NCI-H2227 (cell line): ENCODE measurements around the gene UMAD1.

Experiments used
- DNase-seq: peaks from one replicate; lab custom pipeline; 2025; ENCODE audit not compliant: unreplicated experiment; lab: John Stamatoyannopoulos, UW

Gene UMAD1

DNA sequence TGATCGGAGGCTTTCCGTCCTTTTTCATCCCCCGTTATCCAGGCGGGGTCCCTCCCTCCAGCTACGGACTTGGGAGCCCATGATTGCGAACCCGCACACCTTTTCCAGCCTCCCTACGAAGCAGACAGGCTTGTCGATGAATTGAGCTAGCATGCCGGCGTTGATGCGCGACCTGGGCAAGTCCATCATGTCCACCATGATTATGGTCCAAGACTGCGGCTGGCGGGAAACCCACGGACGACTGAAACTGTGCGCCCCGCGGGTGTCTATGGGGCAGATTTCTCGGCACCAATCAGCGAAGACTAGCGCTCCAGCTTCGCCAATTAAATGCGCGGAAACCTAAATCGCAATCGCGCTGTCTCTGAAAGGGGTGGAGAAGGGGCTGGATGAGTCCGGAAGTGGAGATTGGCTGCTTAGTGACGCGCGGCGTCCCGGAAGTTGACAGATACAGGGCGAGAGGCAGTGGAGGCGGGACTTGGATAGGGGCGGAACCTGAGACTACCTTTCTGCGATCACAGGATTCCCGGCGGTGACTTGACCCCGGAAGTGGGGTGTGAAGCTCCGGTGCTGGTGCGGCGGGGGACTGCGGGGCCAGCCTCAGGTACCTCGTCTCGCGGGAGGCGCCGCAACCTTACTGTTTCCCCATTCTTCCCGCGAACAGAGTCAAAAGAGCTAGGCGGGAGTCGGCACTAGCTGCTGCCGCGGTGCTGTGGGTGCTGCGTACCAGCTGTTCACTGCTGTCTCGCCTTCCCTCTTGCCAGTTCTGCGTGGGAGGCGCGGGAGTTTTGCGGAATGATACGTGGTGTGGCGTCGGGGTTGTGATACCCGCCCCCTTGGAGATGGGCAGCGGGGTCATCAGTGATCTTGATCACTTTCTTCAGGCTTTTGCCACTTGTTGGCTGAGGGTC is at the start of gene UMAD1:
Gene UMAD1 (plus strand): TSS at position 532 of the 908 bp plus-strand sequence. CDS start 32,620 bp downstream, outside the sequence.
- DNase-seq: peak; percentile 99

DNA sequence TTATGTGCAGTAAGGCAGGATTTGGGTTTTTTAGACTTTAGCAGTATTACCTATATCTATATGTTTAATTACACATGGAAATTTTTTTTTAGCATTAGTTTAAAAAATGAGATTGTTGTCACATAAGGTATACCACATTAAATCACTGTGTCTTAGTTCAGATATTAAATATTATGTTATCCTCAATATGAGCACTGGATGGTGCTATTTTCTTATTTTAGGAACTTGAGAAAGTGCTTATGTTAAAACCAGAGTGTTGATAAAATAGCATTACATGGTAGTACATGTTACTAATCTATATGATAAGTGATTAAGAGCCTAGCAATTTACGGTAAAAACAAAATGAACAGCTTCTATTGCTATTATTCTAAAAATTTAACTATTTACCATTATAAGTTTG is 45.1 kb upstream of the UMAD1 start:
- DNase-seq: peak; percentile 35

DNA sequence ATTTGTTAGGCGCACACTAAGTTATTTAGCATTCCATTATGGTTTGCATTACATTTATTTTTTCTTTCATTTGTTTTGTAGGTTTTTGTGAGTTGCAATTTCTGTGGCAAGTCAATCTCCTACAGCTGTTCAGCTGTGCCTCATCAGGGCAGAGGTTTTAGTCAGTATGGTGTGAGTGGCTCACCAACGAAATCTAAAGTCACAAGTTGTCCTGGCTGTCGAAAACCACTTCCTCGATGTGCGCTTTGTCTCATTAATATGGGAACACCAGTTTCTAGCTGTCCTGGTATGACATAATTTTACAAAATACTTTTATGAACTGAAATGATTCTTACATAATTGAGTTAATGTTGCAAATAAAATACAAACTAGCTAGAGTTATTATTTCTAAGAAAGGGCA is 44.4 kb upstream of the UMAD1 start:
- no peak for DNase-seq

DNA sequence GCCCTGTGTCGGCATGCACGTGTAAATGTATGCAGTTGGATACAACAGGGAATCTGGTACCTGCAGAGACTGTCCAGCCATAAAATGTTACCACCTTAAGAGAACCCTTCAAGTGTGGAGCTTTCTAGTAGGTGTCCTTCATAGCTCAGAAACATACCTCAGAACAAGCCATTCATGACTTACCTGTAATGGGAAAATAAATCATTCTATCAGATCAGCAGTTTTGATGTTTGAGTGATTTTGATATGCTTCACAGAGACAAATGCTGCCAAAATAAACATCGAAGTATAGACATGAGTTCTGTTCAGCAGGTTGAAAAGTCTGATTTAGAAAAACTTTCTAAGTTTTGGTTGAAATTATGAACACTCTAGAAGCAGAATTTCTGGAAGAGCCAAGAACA is 33.5 kb upstream of the UMAD1 start:
- DNase-seq: no peak

DNA sequence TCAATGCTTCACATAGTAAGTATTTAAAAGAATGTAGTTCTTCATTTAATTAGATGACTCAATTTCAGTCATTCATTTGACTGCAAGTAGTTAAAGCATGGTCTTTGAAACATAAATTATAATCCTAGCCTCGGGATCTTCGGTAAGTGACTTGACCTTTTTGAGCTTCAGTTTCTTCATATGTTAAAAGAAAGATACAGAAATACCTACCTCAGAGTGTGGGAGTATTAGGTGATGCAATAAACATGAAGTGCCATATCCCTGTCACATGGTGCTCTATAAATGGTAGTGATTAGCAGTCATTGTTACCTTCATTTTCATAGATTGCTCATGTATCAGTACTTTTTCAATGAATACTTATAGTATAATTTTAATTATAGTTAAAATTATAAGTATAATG is 31.2 kb upstream of the UMAD1 start:
- no peak for DNase-seq

DNA sequence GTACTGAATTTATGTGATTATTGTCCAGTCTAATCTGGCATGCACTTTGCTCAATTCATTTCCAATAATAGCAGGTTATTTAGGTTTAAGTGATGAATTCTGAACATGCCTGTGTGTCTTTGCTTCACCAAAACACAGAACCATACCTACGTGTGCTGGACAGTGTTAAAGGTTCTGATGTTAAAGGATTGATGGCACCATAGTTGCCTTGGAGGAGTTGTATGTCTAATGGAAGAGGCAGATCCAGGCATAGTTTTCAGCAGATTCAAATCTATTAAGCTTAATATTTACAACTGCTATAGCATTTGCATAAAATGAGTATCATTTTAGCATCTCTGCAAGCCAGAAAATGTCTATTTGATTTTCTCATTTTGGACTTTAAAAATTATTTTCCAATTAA is 28.0 kb upstream of the UMAD1 start:
- no peak for DNase-seq

DNA sequence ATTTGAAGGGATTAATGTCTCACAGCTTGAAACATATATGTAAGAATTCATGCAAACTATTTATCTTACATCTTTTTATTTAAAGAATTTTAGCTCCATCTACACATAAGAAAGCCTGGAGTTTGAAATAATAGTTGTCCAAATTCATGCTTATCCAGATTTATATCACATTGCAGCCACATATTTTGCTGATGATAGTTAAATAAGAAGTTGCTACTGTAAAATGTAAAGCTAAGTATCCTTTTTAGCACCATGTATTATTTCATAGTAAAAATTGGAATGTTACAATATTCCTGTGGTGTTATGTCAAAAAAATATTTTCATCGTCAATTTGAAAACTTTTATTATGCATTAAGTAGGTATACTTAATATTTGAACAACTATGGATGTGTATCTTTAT is 27.3 kb upstream of the UMAD1 start:
- no peak for DNase-seq

DNA sequence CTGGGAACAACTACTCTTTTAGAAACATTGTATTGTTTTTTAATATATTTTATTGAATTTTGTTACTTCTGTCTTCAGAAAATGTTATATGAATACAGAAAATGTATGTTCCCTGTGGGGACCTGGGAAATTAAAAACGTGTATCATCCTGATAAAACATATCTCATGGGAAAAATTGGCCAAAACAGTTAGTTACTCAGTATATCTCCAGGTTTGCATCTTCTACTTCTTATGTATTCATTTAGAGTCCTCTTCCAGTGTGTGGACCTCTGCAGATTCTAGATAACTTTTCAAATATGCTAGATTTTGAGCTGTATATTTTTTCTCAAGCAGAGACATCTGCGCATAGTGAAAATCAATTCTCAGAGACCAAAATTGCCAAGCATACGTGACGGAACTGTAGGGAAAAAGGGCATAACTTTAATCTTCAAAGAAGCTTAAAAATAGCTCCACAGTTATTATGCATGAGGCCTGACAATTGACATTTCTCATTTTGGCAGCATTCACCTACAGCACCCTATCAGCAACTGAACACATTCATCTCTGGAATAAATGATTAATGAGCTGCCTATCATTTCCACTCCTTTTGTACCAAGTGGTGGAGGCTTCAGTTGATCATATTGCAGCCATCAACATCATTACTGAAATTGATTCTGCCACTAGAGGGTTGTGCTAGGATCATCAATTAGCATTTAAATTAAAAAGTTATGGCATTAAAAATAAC is 26.4 kb upstream of the UMAD1 start:
- DNase-seq: no peak

DNA sequence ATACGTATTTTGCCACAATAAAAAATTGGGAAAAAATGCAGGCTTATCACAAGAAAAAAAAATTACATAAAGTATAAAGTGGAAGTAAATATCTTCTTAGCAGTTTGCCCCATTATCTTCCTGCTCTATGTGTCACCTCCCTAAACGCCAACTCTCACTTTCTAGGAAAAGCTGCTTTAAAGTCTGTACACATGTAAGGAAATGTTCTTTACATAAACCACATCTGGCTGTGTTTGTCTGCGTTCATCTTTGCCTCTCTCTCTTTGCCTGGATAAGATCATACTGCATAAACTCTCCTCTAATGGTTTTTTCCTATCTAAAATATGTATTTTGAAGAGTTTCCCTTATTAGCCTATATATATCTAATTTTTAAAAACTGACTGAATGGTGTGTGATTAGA is 23.0 kb upstream of the UMAD1 start:
- DNase-seq: no peak

DNA sequence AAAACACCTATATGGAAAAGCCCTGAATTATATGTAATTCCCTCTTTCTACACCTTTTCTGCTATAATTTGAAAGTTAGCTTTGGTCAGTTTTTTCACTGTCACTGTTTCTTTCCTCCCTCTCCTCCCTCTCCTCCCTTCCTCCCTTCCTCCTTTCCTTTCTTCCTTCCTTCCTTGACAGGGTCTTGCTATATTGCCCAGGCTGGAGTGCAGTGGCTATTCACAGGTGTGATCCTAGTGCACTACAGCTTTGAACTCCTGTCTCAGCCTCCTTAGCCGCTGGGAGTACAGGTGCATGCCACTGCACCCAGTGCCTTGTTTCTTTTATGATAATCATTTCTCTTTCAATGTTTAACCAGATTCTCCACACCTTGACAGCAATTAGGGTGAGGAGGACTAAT is 22.1 kb upstream of the UMAD1 start:
- no peak for DNase-seq

DNA sequence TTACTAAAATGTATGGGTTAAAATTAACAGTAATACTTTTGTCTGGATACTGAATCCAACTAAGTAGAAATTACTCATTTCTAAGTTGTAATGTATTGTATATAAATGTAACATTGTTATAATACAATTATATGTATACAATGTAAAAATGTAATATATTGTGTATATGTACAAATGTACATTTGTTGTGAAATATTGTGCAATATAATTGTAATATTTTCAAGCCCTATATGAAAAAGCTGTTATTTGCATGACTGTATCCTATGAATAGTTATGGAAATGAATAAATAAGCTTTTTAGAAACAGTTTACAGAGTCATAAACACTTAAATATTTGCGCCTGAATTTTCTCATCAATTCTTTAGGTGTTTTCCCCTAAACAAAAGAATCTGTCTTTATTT is 20.3 kb upstream of the UMAD1 start:
- DNase-seq: no peak

DNA sequence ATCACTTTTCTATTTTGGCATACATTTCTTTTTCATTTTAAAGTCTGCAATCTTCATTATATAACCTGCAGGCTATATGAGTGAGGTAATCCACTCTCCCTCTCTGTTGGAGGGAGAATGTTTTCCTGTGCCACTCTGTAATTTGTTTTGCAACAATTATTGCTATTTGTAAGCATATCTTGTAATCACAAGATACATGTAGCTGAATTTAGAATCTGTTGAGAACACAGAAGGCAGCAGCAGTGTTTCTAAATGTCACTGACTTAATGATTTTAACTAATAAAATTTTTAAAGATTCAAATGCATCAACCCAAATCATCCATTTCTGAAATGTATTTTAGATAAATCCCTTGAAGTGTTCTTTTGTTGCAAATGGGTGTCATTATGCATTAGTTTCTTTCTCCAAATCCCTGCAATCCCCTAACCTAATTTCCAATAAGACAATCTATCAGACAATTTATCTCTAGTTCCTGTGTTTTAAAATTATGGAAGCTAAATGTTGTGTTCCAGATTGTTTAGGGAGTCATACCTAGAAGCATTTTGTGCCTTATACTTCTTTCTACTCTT is 19.8 kb upstream of the UMAD1 start:
- no peak for DNase-seq

DNA sequence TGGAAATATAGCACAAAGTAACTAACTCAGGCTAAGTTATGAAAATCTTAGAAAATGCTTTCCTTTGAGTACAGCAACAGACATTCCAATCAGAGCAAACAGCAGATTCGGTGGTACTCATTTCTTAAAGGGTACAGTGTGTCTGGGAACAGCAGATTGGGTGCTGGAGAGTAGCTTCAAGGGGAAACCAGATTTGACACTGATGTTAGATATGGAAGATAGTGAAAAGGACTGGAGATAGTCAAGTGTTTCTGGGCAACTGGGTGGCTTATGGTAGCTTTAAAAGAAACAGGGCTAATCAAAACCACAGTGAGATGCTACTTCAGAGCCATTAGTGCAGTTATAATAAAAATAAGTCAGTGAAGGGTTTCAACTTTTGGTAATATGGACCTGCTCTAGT is 12.1 kb upstream of the UMAD1 start:
- no peak for DNase-seq

DNA sequence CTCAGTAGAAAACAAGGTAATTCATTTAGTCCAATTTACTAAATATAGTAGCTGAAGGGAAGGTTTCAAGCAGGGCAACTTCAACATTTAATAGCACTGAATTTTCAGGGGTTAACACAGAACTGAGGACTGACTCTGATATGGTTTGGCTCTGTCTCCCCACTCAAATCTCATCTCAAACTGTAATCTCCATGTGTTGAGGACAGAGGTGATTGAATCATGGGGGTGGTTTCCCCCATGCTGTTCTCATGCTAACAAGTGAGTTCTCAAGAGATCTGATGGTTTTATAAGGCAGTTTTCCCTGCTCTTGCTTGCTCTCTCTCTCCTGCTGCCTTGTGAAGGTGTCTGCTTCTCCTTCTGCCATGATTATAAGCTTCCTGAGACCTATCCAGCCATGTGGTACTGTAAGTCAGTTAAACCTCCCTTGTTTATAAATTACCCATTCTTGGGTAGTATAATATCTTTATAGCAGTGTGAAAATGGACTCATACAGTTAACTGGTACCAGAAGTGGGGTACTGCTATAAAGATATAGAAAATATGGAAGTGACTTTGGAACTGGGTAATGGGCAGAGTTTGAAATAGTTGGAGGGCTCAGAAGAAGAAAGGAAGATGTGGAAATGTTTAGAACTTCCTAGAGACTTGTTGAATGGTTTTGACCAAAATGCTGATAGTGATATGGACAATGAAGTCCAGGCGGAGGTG is 9.8 kb upstream of the UMAD1 start:
- DNase-seq: no peak

DNA sequence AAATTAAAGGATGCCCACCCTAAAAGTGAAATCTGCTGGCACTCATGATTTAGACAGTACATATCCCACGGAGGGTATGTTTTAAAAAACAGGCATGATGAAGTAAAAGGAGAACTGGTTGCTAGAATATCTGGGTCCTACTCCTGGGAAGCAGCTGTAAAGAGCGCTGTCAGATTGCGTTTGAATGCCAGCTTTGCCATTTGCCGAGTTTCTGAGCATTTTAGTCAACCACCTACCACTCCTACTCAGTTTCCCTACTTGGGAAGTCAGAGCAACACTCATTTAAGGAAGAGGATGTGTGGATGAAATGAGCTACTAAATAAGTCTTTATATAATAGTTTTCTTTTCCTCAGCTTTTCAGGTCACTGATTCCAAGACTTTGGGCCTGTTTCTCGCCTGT is 1.1 kb upstream of the UMAD1 start:
- no peak for DNase-seq

DNA sequence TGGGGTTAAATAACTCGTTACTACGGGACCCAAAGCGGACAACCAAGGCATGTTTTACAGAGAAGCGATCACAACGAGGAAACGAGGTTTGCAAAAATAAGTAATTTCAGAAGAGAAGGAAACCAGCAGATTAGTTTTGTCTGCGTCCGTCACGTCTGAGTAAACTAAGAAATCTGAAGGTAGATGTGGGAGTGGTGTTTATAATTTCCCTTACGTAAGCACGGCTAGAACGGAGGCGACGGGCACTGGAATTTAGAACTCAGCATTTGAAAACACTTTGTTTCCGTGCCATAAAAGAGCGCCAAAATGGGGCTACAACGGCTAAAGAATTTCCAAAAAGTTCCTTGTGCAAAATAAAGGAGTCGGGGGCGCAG is 718 bp upstream of the UMAD1 start:
- peak; percentile 59 for DNase-seq

DNA sequence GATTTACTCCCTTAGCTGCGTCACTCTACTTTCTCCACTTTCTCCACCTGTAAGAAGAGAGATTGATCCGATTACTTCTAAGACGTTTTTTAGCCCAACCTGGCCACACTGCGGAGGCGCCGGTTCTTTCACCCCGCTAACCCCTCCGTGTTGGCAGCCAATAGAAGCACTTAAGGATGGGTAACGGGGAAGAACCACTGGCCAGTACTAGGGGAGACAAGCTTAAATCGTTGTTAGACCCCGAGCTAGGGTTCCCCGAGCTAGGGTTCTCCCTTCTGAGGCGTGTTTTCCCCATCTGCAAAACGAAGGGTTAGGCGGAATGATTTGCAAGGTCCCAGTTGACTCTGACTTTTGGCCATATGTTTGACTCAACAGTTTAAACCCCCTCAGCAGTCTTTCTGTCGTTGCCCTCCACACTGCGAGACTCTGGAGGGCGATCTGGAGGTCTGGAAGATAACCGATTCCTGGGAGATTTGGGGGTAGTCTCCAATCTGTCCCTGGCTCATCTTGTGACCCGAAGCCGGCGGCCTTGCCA is 644 bp downstream of the UMAD1 start:
- DNase-seq: peak; percentile 35

DNA sequence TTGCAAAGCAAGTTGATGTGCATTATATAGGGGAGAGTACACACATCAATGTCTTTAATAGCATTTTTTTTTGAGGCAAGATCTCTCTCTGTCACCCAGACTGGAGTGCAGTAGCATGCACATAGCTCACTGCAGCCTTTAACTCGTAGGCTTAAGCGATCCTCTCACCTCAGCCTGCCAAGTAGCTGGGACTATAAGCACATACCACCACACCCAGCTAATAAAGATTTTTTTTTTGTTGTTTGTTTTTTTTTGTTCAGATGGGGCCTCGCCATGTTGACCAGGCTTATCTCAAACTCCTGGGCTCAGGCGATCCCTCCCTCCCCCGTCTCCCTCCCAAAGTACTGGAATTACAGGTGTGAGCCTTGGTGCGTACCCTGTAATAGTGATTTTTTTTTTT is 1.5 kb downstream of the UMAD1 start:
- no peak for DNase-seq

DNA sequence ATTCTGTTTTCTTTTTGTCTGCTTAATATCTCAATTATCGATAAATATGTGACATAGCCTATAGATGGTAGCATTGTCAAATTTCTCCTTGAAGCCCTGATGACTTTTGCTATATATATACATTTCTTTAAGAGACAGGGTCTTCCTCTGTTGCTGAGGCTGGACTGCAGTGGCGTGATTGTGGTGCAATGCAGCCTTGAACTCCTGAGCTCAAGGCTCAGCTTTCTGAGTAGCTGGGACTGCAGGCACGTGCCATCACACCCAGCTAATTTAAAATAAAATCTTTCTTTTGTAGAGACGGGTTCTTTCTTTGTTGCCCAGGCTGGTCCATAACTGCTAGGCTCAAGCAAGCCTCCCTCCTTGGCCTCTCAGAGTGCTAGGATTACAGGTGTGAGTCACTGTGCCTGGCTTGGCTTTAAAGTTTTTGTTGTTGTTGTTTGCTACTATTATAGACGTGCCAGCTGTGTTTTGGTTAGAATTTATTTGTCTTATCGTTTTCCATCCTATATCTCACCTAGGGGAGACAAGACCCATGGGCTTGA is 7.0 kb downstream of the UMAD1 start:
- DNase-seq: no peak

DNA sequence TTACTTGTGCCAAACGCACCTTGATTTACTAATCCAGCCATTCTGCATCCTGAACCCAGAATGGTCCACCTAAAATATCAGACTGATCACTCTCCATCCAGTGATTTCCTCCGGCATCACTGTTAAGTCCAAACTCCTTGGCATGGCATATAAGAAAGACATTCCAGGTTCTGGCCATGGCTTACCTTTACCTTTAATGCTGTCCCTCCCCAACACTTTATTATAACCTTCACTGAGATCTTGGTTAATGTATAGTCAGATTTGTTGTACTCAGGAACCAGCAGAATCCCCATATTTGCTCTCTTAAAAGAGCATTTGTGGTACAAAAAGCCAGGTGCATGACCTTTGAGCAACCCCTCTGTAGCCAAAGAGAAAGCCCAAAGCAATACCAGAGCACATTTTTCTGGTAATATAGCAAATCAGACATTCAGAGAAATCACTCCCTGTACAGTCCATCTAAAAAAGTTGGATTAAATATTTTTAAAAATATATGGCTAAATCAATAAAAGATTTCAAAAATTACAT is 10.2 kb downstream of the UMAD1 start:
- no peak for DNase-seq

DNA sequence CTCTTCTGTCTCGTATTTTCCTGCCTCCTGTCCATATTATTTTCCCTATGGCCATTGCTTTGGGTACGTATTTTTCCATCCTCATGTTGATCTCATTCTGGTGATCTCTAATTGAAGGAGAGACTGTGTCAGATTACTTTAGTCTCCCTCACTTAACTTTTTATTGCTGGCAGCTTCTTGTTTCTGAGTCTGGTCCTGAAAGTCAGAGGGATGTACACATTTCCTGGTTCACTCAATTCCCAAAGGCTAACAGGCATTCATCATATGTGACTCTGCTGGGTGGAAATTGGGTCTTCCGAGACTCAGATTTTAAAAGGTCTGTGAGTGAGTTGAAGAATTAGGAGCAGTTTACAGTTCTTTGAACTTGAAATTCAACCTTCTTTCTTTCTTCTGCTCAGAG is 10.9 kb downstream of the UMAD1 start:
- no peak for DNase-seq
